Progenitor cell of endocrine pancreas (in vitro differentiated cells): ENCODE measurements around the gene CLDN3. TPM values are rescaled to one million over a fixed set of nuclear protein-coding genes. Genes with fewer than 3 reads are reported as not detected.
"Not testable (repeated sequence)": the region's sequence is repeated elsewhere in the genome, so short reads cannot be mapped to it uniquely, and the experiment has no call there.

Experiments used
- DNase-seq: peaks from one replicate; pipeline ENCODE4 v3.0.0; 2021; ENCODE audit warnings: low spot score; ENCODE audit not compliant: unreplicated experiment
- H3K27ac Mint-ChIP-seq: 2 replicates; pipeline ENCODE4 v1.8.0; 2021; ENCODE audit warnings: mild to moderate bottlenecking, moderate library complexity, mixed read lengths
- H3K27me3 Mint-ChIP-seq: 2 replicates; pipeline ENCODE4 v1.8.0; 2021; ENCODE audit warnings: mixed read lengths
- H3K36me3 Mint-ChIP-seq: 2 replicates; pipeline ENCODE4 v1.8.0; 2022; ENCODE audit warnings: mixed read lengths; ENCODE audit not compliant: insufficient read depth
- H3K4me1 Mint-ChIP-seq: 2 replicates; pipeline ENCODE4 v1.8.0; 2021; ENCODE audit warnings: low read depth, mixed read lengths
- H3K4me3 Mint-ChIP-seq: 2 replicates; pipeline ENCODE4 v1.8.0; 2021; ENCODE audit warnings: low read depth, mild to moderate bottlenecking, moderate library complexity, mixed read lengths
- H3K9me3 Mint-ChIP-seq: 2 replicates; pipeline ENCODE4 v1.8.0; 2021; ENCODE audit warnings: low read depth, mixed read lengths
- CTCF ChIP-seq: fragments of 200-600 bp; sonication (generic); IDR thresholded peaks from one replicate; pipeline ENCODE4 v1.5.0; 2021; ENCODE audit warnings: antibody characterized with exemption, mild to moderate bottlenecking; ENCODE audit not compliant: unreplicated experiment
- total RNA-seq: library from RNA; stranded (reverse); gene quantifications from 2 replicates; pipeline ENCODE4 v1.2.1, GENCODE V29; 2021

Gene CLDN3
- total RNA-seq, 1 donor from 2014 or later, result 49.9 TPM

- no peaks in the 10 kb centered on the region for H3K9me3 Mint-ChIP-seq
- H3K36me3 Mint-ChIP-seq, result no peaks in the 10 kb centered on the region
- no peak overlapping the region for H3K4me3 Mint-ChIP-seq
- TF ChIP-seq CTCF, result no peak
- H3K27ac Mint-ChIP-seq, result no peak overlapping the region
- DNase-seq, result no peak
- H3K4me1 Mint-ChIP-seq, result peaks cover 6% of the 10 kb centered on the region
- peaks cover 9% of the 10 kb centered on the region for H3K27me3 Mint-ChIP-seq
These were observed 47.3 kb downstream of the CLDN3 start for GRCh38 chr7:73722785-73723184.

- not testable (repeated sequence) for H3K4me3 Mint-ChIP-seq, H3K4me1 Mint-ChIP-seq, DNase-seq, H3K9me3 Mint-ChIP-seq, H3K27me3 Mint-ChIP-seq, H3K27ac Mint-ChIP-seq, H3K36me3 Mint-ChIP-seq
These were observed 47.9 kb downstream of the CLDN3 start for GRCh38 chr7:73722182-73722581.

- H3K27ac Mint-ChIP-seq, result no peak overlapping the region
- peaks cover 9% of the 10 kb centered on the region for H3K27me3 Mint-ChIP-seq
- no peak for TF ChIP-seq CTCF
- no peak for DNase-seq
- H3K4me1 Mint-ChIP-seq, result peaks cover 12% of the 10 kb centered on the region
- H3K36me3 Mint-ChIP-seq, result no peaks in the 10 kb centered on the region
- H3K9me3 Mint-ChIP-seq, result no peaks in the 10 kb centered on the region
- peak overlapping the region; percentile 65 for H3K4me3 Mint-ChIP-seq
These were observed 48.7 kb downstream of the CLDN3 start for GRCh38 chr7:73721377-73721817.

GRCh38 chr7:73720443-73720842, 49.6 kb downstream of the CLDN3 start:
- not testable (repeated sequence) for H3K27me3 Mint-ChIP-seq, H3K36me3 Mint-ChIP-seq, H3K9me3 Mint-ChIP-seq, DNase-seq
- Mint-ChIP-seq H3K4me1 (peaks cover 20% of the 10 kb centered on the region), H3K4me3 (peak overlapping the region; percentile 73), H3K27ac (peak overlapping the region; percentile 64)

- no peaks in the 10 kb centered on the region for H3K9me3 Mint-ChIP-seq
- TF ChIP-seq CTCF, result no peak
- peaks cover 21% of the 10 kb centered on the region for H3K4me1 Mint-ChIP-seq
- H3K4me3 Mint-ChIP-seq, result peak overlapping the region; percentile 73
- H3K27ac Mint-ChIP-seq, result peak overlapping the region; percentile 27
- peaks cover 9% of the 10 kb centered on the region for H3K27me3 Mint-ChIP-seq
- DNase-seq, result no peak
- no peaks in the 10 kb centered on the region for H3K36me3 Mint-ChIP-seq
These were observed 50.3 kb downstream of the CLDN3 start for GRCh38 chr7:73719806-73720169.

Other genes with a start within 250 kb of the CLDN3 start
- 90.5 and 92.1 TPM in 2 replicates for gene BAZ1B, start 248.0 kb downstream of the CLDN3 start, total RNA-seq
- 37.8 and 46.1 TPM in 2 replicates for gene BCL7B, start 212.6 kb downstream of the CLDN3 start, total RNA-seq
- 42.1 and 44.9 TPM in 2 replicates for gene TBL2, start 191.7 kb downstream of the CLDN3 start, total RNA-seq
- 47.3 and 48.6 TPM in 2 replicates for gene MLXIPL, start 145.7 kb downstream of the CLDN3 start, total RNA-seq
- gene VPS37D, start 102.4 kb downstream of the CLDN3 start, total RNA-seq, result 15.0 and 15.6 TPM in 2 replicates
- gene DNAJC30, start 86.8 kb downstream of the CLDN3 start, total RNA-seq, result 10.4 and 11.1 TPM in 2 replicates
- gene BUD23, start 86.7 kb downstream of the CLDN3 start, total RNA-seq, result 57.9 and 58.8 TPM in 2 replicates
- 40.9 and 46.6 TPM in 2 replicates for gene STX1A, start 50.6 kb downstream of the CLDN3 start, total RNA-seq
- gene ABHD11, start 31.5 kb downstream of the CLDN3 start, total RNA-seq, result 62.9 and 69.7 TPM in 2 replicates
- 172 and 183 TPM in 2 replicates for gene CLDN4, start 60.7 kb upstream of the CLDN3 start, total RNA-seq
- gene METTL27, start 72.2 kb upstream of the CLDN3 start, total RNA-seq, result 13.3 and 13.5 TPM in 2 replicates
- not detected in 2 replicates for gene TMEM270, start 90.9 kb upstream of the CLDN3 start, total RNA-seq